HEK293 (cell line): ENCODE data around the gene RBCK1.

Source experiments
- CTCF ChIA-PET: fragments of 350-600 bp; formaldehyde crosslinking; extraction: SDS; loops from one replicate; lab custom pipeline; 2021; ENCODE audit warnings: antibody characterized with exemption; lab: Yijun Ruan, JAX
- POLR2A ChIA-PET: fragments of 300-600 bp; formaldehyde crosslinking; extraction: SDS; loops from one replicate; lab custom pipeline; 2020; ENCODE audit warnings: antibody characterized with exemption, inconsistent platforms; lab: Yijun Ruan, JAX
- H3K27ac ChIP-seq: fragments of 200-500 bp; sonication (Bioruptor generic); 2 replicates; pipeline ENCODE4 v1.5.1; 2014; ENCODE audit warnings: low read depth, low read length, control low read depth, inconsistent platforms; ENCODE audit errors: extremely low read depth
- H3K36me3 ChIP-seq, 2 experiments: fragments of 200-500 bp in 1 of 2; sonication (Bioruptor generic) in 1 of 2; 1 replicate in 1 of 2; 2 replicates in 1 of 2; pipeline ENCODE4 v1.5.1; 2014 to 2017; ENCODE audit warnings: inconsistent platforms in 2 of 2, low read length in 2 of 2; ENCODE audit not compliant: control insufficient read depth in 2 of 2, insufficient read depth in 1 of 2
- H3K4me1 ChIP-seq: fragments of 200-500 bp; sonication (Bioruptor generic); 2 replicates; pipeline ENCODE4 v1.5.1; 2014; ENCODE audit warnings: mild to moderate bottlenecking, low read length, inconsistent platforms; ENCODE audit not compliant: control insufficient read depth, insufficient read depth
- H3K4me3 ChIP-seq: 2 replicates; pipeline ENCODE4 v1.5.1; 2011; ENCODE audit warnings: low read depth, mild to moderate bottlenecking, control low read depth, low read length, moderate library complexity
- H3K9me3 ChIP-seq: fragments of 200-500 bp; sonication (Bioruptor generic); 2 replicates; pipeline ENCODE4 v1.5.1; 2014; ENCODE audit warnings: low read depth, low read length, inconsistent platforms; ENCODE audit not compliant: control insufficient read depth, insufficient read depth
- GLI4 ChIP-seq: fragments of 450-650 bp; formaldehyde crosslinking; IDR thresholded peaks from 2 replicates; pipeline ENCODE4 v1.5.1; 2016; ENCODE audit warnings: missing biosample characterization, missing genetic modification characterization
- GLIS2 ChIP-seq: fragments of 450-650 bp; formaldehyde crosslinking; IDR thresholded peaks from 2 replicates; pipeline ENCODE4 v1.5.1; 2016; ENCODE audit warnings: missing biosample characterization, missing genetic modification characterization
- KLF1 ChIP-seq: fragments of 450-650 bp; formaldehyde crosslinking; IDR thresholded peaks from 2 replicates; pipeline ENCODE4 v1.5.1; 2016; ENCODE audit warnings: missing biosample characterization, missing genetic modification characterization
- OSR2 ChIP-seq: fragments of 450-650 bp; formaldehyde crosslinking; IDR thresholded peaks from 2 replicates; pipeline ENCODE4 v1.5.1; 2016; ENCODE audit warnings: missing biosample characterization, missing genetic modification characterization
- OVOL3 ChIP-seq: fragments of 450-650 bp; formaldehyde crosslinking; IDR thresholded peaks from 2 replicates; pipeline ENCODE4 v1.5.1; 2016; ENCODE audit warnings: missing biosample characterization, missing genetic modification characterization
- PRDM10 ChIP-seq: fragments of 450-650 bp; formaldehyde crosslinking; IDR thresholded peaks from 2 replicates; pipeline ENCODE4 v1.5.1; 2016; ENCODE audit warnings: missing biosample characterization, missing genetic modification characterization
- SALL2 ChIP-seq: fragments of 450-650 bp; formaldehyde crosslinking; IDR thresholded peaks from 2 replicates; pipeline ENCODE4 v1.5.0; 2017; ENCODE audit warnings: missing biosample characterization, mild to moderate bottlenecking, missing genetic modification characterization, borderline replicate concordance
- SCRT2 ChIP-seq: fragments of 450-650 bp; formaldehyde crosslinking; IDR thresholded peaks from 2 replicates; pipeline ENCODE4 v1.5.1; 2016; ENCODE audit warnings: missing biosample characterization, missing genetic modification characterization
- ZBTB44 ChIP-seq: fragments of 450-650 bp; IDR thresholded peaks from 2 replicates; pipeline ENCODE4 v1.5.1; 2018; ENCODE audit warnings: missing biosample characterization, mild to moderate bottlenecking, missing genetic modification characterization
- ZFP69B ChIP-seq: fragments of 450-650 bp; formaldehyde crosslinking; IDR thresholded peaks from 2 replicates; pipeline ENCODE4 v1.5.1; 2016; ENCODE audit warnings: missing biosample characterization, missing genetic modification characterization
- ZNF10 ChIP-seq: fragments of 450-650 bp; formaldehyde crosslinking; IDR thresholded peaks from 2 replicates; pipeline ENCODE4 v1.5.1; 2017; ENCODE audit warnings: missing biosample characterization, missing genetic modification characterization
- ZNF121 ChIP-seq: fragments of 450-650 bp; formaldehyde crosslinking; IDR thresholded peaks from 2 replicates; pipeline ENCODE4 v1.5.1; 2016; ENCODE audit warnings: missing biosample characterization, missing genetic modification characterization
- ZNF138 ChIP-seq: fragments of 450-650 bp; formaldehyde crosslinking; IDR thresholded peaks from 2 replicates; pipeline ENCODE4 v1.5.1; 2016; ENCODE audit warnings: missing biosample characterization, missing genetic modification characterization, borderline replicate concordance
- ZNF18 ChIP-seq: fragments of 450-650 bp; formaldehyde crosslinking; IDR thresholded peaks from 2 replicates; pipeline ENCODE4 v1.5.1; 2016; ENCODE audit warnings: missing biosample characterization, missing genetic modification characterization
- ZNF391 ChIP-seq: fragments of 450-650 bp; formaldehyde crosslinking; IDR thresholded peaks from 2 replicates; pipeline ENCODE4 v1.5.1; 2016; ENCODE audit warnings: low read depth, missing biosample characterization, missing genetic modification characterization, borderline replicate concordance
- ZNF510 ChIP-seq: fragments of 450-650 bp; formaldehyde crosslinking; IDR thresholded peaks from 2 replicates; pipeline ENCODE4 v1.5.1; 2018; ENCODE audit warnings: mild to moderate bottlenecking, missing genetic modification characterization, missing biosample characterization; ENCODE audit not compliant: insufficient replicate concordance
- ZNF555 ChIP-seq: fragments of 450-650 bp; formaldehyde crosslinking; conservative IDR thresholded peaks from 2 replicates; pipeline ENCODE4 v1.5.1; 2017; ENCODE audit warnings: missing biosample characterization, mild to moderate bottlenecking, missing genetic modification characterization, inconsistent platforms
- ZNF664 ChIP-seq: fragments of 450-650 bp; formaldehyde crosslinking; IDR thresholded peaks from 2 replicates; pipeline ENCODE4 v1.5.1; 2016; ENCODE audit warnings: missing biosample characterization, missing genetic modification characterization
- ZNF692 ChIP-seq: fragments of 450-650 bp; formaldehyde crosslinking; IDR thresholded peaks from 2 replicates; pipeline ENCODE4 v1.5.1; 2016; ENCODE audit warnings: missing biosample characterization, missing genetic modification characterization

Gene RBCK1

GRCh38 chr20:407953-408842, at the start of gene RBCK1 (continued):
- no peak for TF ChIP-seq ZNF555 (tag by site-specific recombination)
- no peak for TF ChIP-seq SCRT2 (tag by site-specific recombination)
- peak; percentile 51 for TF ChIP-seq KLF1 (tag by site-specific recombination)
- no peak; the same call in 1 of the 2 replicates for TF ChIP-seq ZFP69B
- TF ChIP-seq GLI4: no peak
- TF ChIP-seq SALL2: no peak
- no peak; the same call in none of the 2 replicates for TF ChIP-seq GLIS2 (tag by site-specific recombination)
- TF ChIP-seq OVOL3: no peak

- TF ChIP-seq ZNF510 (tag by site-specific recombination) (no peak), ZNF121 (tag by site-specific recombination) (0 out of 2 replicates have a peak, but pooled peaks have one; percentile 54), ZNF18 (no peak), ZNF391 (no peak), PRDM10 (tag by site-specific recombination) (peak; percentile 41; the same call in 1 of the 2 replicates), SALL2 (no peak)
- TF ChIP-seq, all 188 proteins: peak for 2
- POLR2A ChIA-PET: no interaction called here
- no peaks in the 10 kb centered on the region for H3K9me3 ChIP-seq
- CTCF ChIA-PET: interaction anchor here (0.6 to 1.1 kb wide), 2 partner anchors 121 to 160 kb away, joined by 4 to 5 read pairs; no protein-coding TSS in a partner anchor
- no peaks in the 10 kb centered on the region; a peak in 1 of 3 replicates for H3K36me3 ChIP-seq
- H3K4me1 ChIP-seq: no peaks in the 10 kb centered on the region; the same call in 1 of the 2 replicates
- H3K27ac ChIP-seq: no peak overlapping the region
- H3K4me3 ChIP-seq: no peak overlapping the region
Observed at GRCh38 chr20:358891-359555, 49.1 kb upstream of the RBCK1 start.

- ChIA-PET POLR2A (interaction anchor here (1.6 to 3.1 kb wide), 5 partner anchors 9 to 46 kb away, joined by 5 to 23 read pairs (median 14); partner anchors contain the start of genes NRSN2, RBCK1 and TRIB3), CTCF (interaction anchor here (0.8 to 4.8 kb wide), 8 partner anchors 8 to 288 kb away, joined by 3 to 48 read pairs (median 6); partner anchors contain the start of gene TBC1D20)
- Histone ChIP-seq H3K4me3 (no peak overlapping the region), H3K4me1 (no peaks in the 10 kb centered on the region; the same call in 1 of the 2 replicates), H3K9me3 (no peaks in the 10 kb centered on the region), H3K27ac (no peak overlapping the region), H3K36me3 (no peaks in the 10 kb centered on the region; a peak in 1 of 3 replicates)
- TF ChIP-seq OSR2 (tag by site-specific recombination) (peak; percentile 78), KLF1 (tag by site-specific recombination) (peak; percentile 72), ZNF664 (tag by site-specific recombination) (peak; percentile 82; the same call in 1 of the 2 replicates), ZNF138 (tag by site-specific recombination) (no peak), ZNF692 (peak; percentile 72; the same call in 1 of the 2 replicates), ZNF10 (tag by site-specific recombination) (no peak), ZFP69B (peak; percentile 58), ZBTB44 (peak; percentile 54)
Observed at GRCh38 chr20:361561-361960, 46.5 kb upstream of the RBCK1 start.
